ENCODE data around the gene FOXC2.

Gene FOXC2

DNA sequence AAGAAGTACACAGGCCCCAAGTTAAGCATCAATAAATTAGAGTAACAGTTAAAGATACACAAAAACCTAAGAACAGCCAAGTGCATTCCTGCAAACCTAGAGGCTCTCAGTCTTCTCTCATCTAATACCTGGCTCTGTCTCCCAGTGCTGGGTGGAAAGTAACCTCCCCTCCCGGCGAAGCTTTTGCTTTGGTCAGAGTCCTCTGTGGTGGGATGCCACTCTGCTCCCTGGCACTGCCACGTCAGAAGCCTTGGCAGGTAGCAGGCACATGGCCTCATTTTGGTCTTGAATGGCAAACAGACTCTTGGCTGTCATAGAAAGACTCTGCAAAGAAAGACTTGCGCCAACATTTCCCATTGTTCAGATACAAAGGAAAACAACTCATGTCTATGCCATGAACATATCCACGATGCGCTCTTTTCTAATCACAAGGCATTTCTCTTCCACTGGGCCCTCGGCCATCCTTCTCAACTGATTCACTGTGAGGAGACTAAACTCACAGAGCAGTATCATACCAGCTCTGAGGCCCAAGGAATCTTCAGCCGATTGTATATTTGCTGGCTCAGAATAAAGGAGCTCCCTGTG lies 32.8 kb upstream of the FOXC2 start:
- no peak for DNase-seq

DNA sequence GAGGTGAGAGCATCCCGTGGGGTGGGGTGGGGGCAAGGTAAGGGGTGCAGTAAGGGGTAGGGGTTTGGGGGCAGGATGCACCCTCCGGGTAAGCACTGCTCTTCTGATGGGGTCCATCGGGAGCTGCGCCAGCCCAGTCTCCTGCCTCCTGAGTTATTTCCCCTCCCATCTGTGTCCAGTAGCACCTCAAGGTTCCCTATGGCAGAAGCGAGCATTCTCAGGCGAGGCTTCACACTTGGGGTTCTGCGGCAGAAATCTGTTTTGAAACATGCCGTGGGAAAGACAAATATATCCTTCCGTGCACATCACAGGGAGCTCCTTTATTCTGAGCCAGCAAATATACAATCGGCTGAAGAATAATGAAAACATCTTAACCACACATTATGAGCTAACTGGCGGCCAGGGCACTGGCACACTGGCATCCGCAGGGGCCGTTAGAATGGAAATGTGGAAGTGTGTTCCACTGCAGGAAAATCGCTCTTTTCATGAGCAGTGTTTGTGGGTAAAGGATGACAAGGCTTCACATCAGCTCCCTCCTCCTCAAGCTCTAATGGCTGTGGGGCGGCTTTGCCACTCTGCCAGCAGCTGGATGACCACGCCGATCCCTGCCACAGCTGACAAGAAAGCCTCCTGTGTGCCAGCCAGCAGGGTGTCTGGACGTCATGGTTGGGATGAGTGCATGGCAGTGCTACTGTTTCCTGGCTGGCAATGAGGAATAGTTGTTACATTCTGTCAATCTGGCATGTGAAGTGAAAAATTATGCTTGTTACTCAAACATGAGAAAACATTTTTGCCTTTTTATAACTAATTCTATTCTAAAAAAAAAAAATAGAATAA lies 31.6 kb upstream of the FOXC2 start:
- no peak for DNase-seq

DNA sequence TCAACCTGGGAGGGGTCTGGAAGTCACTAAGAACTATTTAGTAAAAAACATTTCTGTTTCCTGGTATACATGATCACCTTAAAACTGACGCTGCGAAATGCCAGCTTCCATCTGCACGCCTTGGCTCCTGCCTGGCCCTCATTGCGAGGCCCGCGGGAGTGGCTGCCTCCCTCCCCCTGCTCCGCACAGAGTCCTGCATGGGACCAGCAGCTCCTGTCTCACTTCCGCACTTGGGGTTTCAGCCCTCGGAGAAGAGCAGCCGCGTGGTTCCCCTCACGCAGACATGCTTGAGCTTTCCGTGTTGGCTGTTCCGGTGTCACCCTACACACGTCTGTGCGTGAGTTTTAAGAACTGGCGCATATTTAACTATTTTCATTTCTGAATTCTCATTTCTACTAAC lies 30.0 kb upstream of the FOXC2 start:
- DNase-seq = no peak

- no peak for DNase-seq
These were observed 29.1 kb upstream of the FOXC2 start for GRCh38 chr16:86537486-86537885.

- DNase-seq = no peak
These were observed 28.3 kb upstream of the FOXC2 start for GRCh38 chr16:86538196-86538780.

DNA sequence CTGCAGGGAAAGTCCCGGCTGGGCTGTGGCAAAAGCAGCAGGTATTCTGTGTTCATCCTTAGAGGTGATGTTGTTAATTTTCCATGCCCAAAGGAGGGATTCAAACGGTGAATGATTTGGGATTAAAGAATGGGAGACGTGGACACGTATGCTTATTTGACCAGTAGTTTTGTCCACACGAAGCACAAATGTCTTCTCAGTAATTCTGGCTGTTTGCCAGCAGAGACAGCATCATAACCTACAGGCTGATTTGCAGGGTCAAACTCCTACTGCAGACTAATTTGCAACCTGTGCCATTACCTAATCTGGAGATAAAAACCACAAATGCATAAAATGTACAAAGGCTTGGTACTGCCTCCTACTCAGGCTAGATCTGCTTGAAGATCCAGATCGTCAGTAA lies 25.7 kb upstream of the FOXC2 start:
- no peak for DNase-seq

- no peak for DNase-seq
These were observed 25.1 kb upstream of the FOXC2 start for GRCh38 chr16:86541560-86541959.

GRCh38 chr16:86542756-86543750 lies 23.6 kb upstream of the FOXC2 start:
- no peak for DNase-seq

GRCh38 chr16:86545481-86545880 lies 21.1 kb upstream of the FOXC2 start:
- no peak for DNase-seq

- no peak for DNase-seq
These were observed 20.5 kb upstream of the FOXC2 start for GRCh38 chr16:86545954-86546637.

GRCh38 chr16:86546638-86547013 lies 20.0 kb upstream of the FOXC2 start:
- no peak for DNase-seq

GRCh38 chr16:86547286-86547685 lies 19.3 kb upstream of the FOXC2 start:
- no peak for DNase-seq

GRCh38 chr16:86549076-86549892 lies 17.3 kb upstream of the FOXC2 start:
- no peak for DNase-seq

DNA sequence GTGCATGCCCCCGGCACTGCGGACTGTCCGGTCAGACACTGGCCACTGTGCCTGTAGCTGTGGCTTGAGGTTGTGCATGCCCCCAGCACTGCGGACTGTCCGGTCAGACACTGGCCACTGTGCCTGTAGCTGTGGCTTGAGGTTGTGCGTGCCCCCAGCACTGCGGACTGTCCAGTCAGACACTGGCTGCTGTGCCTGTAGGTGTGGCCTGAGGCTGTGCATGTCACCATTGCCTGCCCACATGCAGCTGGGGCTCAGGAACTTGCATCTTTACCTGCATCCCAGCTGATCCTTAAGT lies 16.8 kb upstream of the FOXC2 start:
- no peak for DNase-seq

GRCh38 chr16:86550281-86550680 lies 16.3 kb upstream of the FOXC2 start:
- no peak for DNase-seq

DNA sequence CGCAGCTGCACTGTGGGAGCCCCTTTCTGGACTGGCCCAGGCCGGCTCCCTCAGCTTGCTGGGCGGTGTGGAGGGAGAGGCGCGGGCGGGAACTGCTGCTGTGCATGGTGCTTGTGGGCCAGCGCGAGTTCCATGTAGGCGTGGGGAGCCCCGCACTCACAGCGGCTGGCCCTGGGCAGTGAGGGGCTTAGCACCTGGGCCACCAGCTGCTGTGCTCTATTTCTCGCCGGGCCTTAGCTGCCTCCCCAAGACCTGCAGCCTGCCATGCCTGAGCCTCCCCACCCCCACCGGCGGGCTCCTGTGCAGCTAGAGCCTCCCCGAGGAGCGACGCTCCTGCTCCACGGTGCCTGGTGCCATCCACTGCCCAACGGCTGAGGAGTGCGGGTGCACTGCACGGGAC lies 13.3 kb upstream of the FOXC2 start:
- DNase-seq = no peak

GRCh38 chr16:86554599-86554916 lies 12.1 kb upstream of the FOXC2 start:
- no peak for DNase-seq

- DNase-seq = peak; percentile 93
These were observed 11.5 kb upstream of the FOXC2 start, which contains the start of gene MTHFSD for GRCh38 chr16:86554917-86555703. Gene MTHFSD, minus strand, starts transcription at chr16:86555235. Its CDS starts 51 bp downstream, at chr16:86555184.

GRCh38 chr16:86555704-86556075 lies 10.9 kb upstream of the FOXC2 start:
- no peak for DNase-seq

GRCh38 chr16:86556576-86556975 lies 10.1 kb upstream of the FOXC2 start:
- DNase-seq = no peak

DNA sequence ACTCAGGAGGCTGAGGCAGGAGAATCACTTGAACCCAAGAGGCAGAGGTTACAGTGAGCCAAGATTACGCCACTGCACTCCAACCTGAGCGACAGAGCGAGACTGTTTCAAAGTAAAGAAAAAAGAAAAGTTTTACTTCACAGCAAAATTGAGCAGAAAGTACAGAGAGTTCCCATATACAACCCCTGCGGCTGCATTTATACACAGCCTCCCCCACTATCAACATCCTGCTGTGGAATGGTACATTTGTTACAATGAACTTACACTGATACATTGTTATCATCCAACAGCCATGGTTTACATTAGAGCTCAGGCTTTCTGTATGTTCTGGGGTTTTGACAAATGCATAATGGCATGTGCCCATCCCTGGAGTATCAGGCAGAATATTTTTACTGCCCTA lies 9.0 kb upstream of the FOXC2 start:
- DNase-seq = no peak
